T-cell (primary cell): Measurements from ENCODE around the gene PLA2G4C. TPM values are rescaled to one million over a fixed set of nuclear protein-coding genes. Genes with fewer than 3 reads are reported as not detected.

Source experiments
- ATAC-seq, 4 experiments: fragments of 200-7000 bp in 3 of 4; fragments of 150-1000 bp in 1 of 4; cut with Tn5 transposase; replicated peaks in 1 of 4; 1 replicate in 3 of 4; 2 replicates in 1 of 4; pipeline ENCODE4 v1.10.0; 2021; ENCODE audit warnings: moderate library complexity in 3 of 4, mild to moderate bottlenecking in 2 of 4, moderate number of reproducible peaks in 1 of 4
- CTCF ChIA-PET, 2 donors: fragments of 300-600 bp; sonication (Branson Sonifier 250); formaldehyde crosslinking; loops; one replicate each; lab custom pipeline; 2022; ENCODE audit warnings: antibody characterized with exemption in 2 of 2; lab: Charles Lee
- POLR2A ChIA-PET, 2 donors: fragments of 300-600 bp; sonication (Branson Sonifier 250); formaldehyde crosslinking; loops; one replicate each; lab custom pipeline; 2022; ENCODE audit warnings: antibody characterized with exemption in 2 of 2; lab: Charles Lee
- DNase-seq, 35 experiments: peaks; one replicate each; pipeline versions ENCODE4 v3.0.0 to v3.0.0-alpha.2; 2013 to 2023
- H3K27ac ChIP-seq: one replicate; pipeline ENCODE4 v1.5.1; 2013; ENCODE audit warnings: low read length
- H3K27me3 ChIP-seq, 2 experiments: replicated peaks in 1 of 2; 1 replicate in 1 of 2; 2 replicates in 1 of 2; pipeline versions ENCODE4 v1.6.1 to v1.7.0; 2013; ENCODE audit warnings: low read length in 1 of 2, mixed read lengths in 1 of 2; ENCODE audit not compliant: control insufficient read depth in 2 of 2, insufficient read depth in 2 of 2; ENCODE audit errors: extremely low read depth in 1 of 2
- H3K36me3 ChIP-seq, 2 donors: 1 replicate in 1 of 2; 2 replicates in 1 of 2; pipeline versions ENCODE4 v1.6.1 to v1.7.0; 2013; ENCODE audit warnings: low read length in 1 of 2; ENCODE audit not compliant: control insufficient read depth in 2 of 2, insufficient read depth in 1 of 2; ENCODE audit errors: extremely low read depth in 1 of 2
- H3K4me1 ChIP-seq, 2 experiments: 1 replicate in 1 of 2; 2 replicates in 1 of 2; pipeline versions ENCODE4 v1.6.1 to v1.7.0; 2013; ENCODE audit warnings: low read length in 2 of 2, mixed read lengths in 1 of 2; ENCODE audit not compliant: insufficient read depth in 2 of 2, control insufficient read depth in 1 of 2; ENCODE audit errors: extremely low read depth in 1 of 2
- H3K4me3 ChIP-seq, 2 donors: 1 replicate in 1 of 2; 2 replicates in 1 of 2; pipeline versions ENCODE4 v1.5.1 to v1.7.0; 2013; ENCODE audit warnings: mild to moderate bottlenecking in 2 of 2, low read length in 1 of 2, moderate library complexity in 1 of 2; ENCODE audit not compliant: control insufficient read depth in 1 of 2; ENCODE audit errors: extremely low read depth in 1 of 2
- H3K9me3 ChIP-seq: 2 replicates; pipeline ENCODE4 v1.7.0; 2013
- H3K27ac Mint-ChIP-seq, 2 donors: one replicate each; pipeline ENCODE4 v1.8.0; 2020 to 2021; ENCODE audit warnings: mild to moderate bottlenecking in 2 of 2, mixed read lengths in 2 of 2
- H3K27me3 Mint-ChIP-seq, 2 donors: one replicate each; pipeline ENCODE4 v1.8.0; 2021 to 2022; ENCODE audit warnings: mixed read lengths in 2 of 2
- H3K36me3 Mint-ChIP-seq: one replicate; pipeline ENCODE4 v1.8.0; 2021; ENCODE audit warnings: mixed read lengths
- H3K4me1 Mint-ChIP-seq, 3 donors: one replicate each; pipeline ENCODE4 v1.8.0; 2020 to 2022; ENCODE audit warnings: mixed read lengths in 3 of 3, mild to moderate bottlenecking in 1 of 3
- H3K4me3 Mint-ChIP-seq, 3 donors: one replicate each; pipeline ENCODE4 v1.8.0; 2020 to 2022; ENCODE audit warnings: mild to moderate bottlenecking in 3 of 3, mixed read lengths in 3 of 3, moderate library complexity in 3 of 3
- H3K9me3 Mint-ChIP-seq, 3 donors: one replicate each; pipeline ENCODE4 v1.8.0; 2020 to 2022; ENCODE audit warnings: mixed read lengths in 3 of 3
- WGBS: methylation state at CpG from one replicate; pipeline ENCODE4 v1.1.5; 2013; ENCODE audit warnings: missing lambda C conversion rate; ENCODE audit not compliant: insufficient coverage; 5-methylcytosine and 5-hydroxymethylcytosine counted together
- total RNA-seq, 35 experiments: library from RNA in 6 of 35; stranded (reverse) in 6 of 35; fragments of 120-200 nt in 1 of 35; gene quantifications; one replicate each; pipeline versions ENCODE4 v1.2.1 to v1.2.4 and lab custom pipeline; 2013 to 2026

The PLA2G4C gene
- total RNA-seq: 1 to 10 TPM; 1.3 to 9.5 (median 3.4) TPM
- total RNA-seq (2013): 1.1 TPM
- total RNA-seq (lab: John Stamatoyannopoulos, UW): 0.61 to 11.4 (median 3.9) reads per million in 29 experiments

DNA sequence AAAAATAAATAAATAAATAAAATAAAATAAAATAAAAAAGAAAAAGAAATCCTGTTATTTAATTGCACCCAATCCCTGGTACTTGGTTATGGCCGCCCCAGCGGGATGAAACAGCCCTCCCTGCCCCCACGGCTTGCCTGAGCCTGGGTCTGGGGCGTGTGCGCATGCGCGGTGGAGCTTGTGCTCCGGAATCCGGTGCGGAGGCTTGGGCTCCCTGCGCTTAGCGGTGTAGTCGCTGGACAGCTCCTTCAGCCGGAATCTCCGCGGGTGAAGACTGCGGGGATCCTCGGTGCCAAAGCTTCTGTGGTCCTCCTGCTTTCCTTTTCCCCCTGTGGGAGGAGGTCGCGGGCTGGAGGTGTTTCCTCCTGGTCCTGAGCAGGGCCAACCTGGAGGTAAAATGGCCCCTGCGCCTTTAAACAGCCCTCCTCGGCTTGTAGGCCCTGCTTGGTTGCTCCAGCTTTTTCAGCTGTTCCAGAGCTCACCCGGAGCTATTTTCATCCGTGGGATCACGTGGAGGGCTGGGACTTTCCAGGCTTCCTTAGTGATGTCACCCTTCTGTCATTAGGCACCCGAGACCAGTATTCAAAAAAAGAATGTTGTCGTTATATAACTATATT is at the start of gene PLA2G4C:
Gene PLA2G4C, minus strand, starts transcription at position 468 of the 617 bp plus-strand sequence. CDS start 4,288 bp downstream, outside the sequence.
- Histone ChIP-seq H3K9me3 (no peaks in the 10 kb centered on the region), H3K27ac (peak within 1 kb of the TSS; percentile 66), H3K4me3 (peak within 1 kb of the TSS; percentile 65 to 73), H3K4me1 (peaks cover 0 to 21% of the 10 kb centered on the region in 2 experiments), H3K36me3 (peaks cover 0 to 2% of the 10 kb centered on the region in 2 donors), H3K27me3 (peaks cover 0 to 13% of the 10 kb centered on the region in 2 experiments)
- Mint-ChIP-seq H3K27me3 (no peaks in the 10 kb centered on the region), H3K4me3 (peak within 1 kb of the TSS; percentile 78 to 81 (median 80)), H3K36me3 (peaks cover 4% of the 10 kb centered on the region), H3K9me3 (no peaks in the 10 kb centered on the region), H3K4me1 (peaks cover 10 to 15% (median 12%) of the 10 kb centered on the region in 3 donors), H3K27ac (peak within 1 kb of the TSS; percentile 67 to 83)
- ChIA-PET POLR2A (interaction anchor here in 1 of 2 donors (0.5 kb wide), 1 partner anchor 882 kb away, joined by 3 read pairs; no protein-coding TSS in a partner anchor), CTCF (interaction anchor here (0.5 to 1.5 kb wide), 4 partner anchors 8 to 150 kb away, joined by 3 to 4 read pairs (median 4); no protein-coding TSS in a partner anchor)
- ATAC-seq (peak; percentile 76 to 92 (median 84)), DNase-seq (peak; percentile 54 to 90 (median 73))
- WGBS: under 1% methylated on average over 23 of the region's 27 CpGs

GRCh38 chr19:48158210-48158790 is 47.7 kb upstream of the PLA2G4C start:
- ATAC-seq: no peak
- 97% methylated on average over 7 of the region's 12 CpGs for WGBS
- H3K4me3 Mint-ChIP-seq: no peak overlapping the region
- H3K27me3 Mint-ChIP-seq: no peaks in the 10 kb centered on the region
- H3K4me1 ChIP-seq: no peaks in the 10 kb centered on the region
- peaks cover 10 to 50% of the 10 kb centered on the region in 2 donors for H3K36me3 ChIP-seq
- no peak overlapping the region for H3K4me3 ChIP-seq
- ChIA-PET POLR2A (interaction anchor here in 1 of 2 donors (0.7 kb wide), 1 partner anchor 33 kb away, joined by 3 read pairs; no protein-coding TSS in a partner anchor), CTCF (no interaction called here)
- no peaks in the 10 kb centered on the region for H3K27me3 ChIP-seq
- H3K27ac ChIP-seq: no peak overlapping the region
- no peak for DNase-seq
- H3K27ac Mint-ChIP-seq: no peak overlapping the region
- H3K36me3 Mint-ChIP-seq: peaks cover 47% of the 10 kb centered on the region
- H3K9me3 Mint-ChIP-seq: no peaks in the 10 kb centered on the region
- H3K9me3 ChIP-seq: no peaks in the 10 kb centered on the region
- no peaks in the 10 kb centered on the region for H3K4me1 Mint-ChIP-seq

DNA sequence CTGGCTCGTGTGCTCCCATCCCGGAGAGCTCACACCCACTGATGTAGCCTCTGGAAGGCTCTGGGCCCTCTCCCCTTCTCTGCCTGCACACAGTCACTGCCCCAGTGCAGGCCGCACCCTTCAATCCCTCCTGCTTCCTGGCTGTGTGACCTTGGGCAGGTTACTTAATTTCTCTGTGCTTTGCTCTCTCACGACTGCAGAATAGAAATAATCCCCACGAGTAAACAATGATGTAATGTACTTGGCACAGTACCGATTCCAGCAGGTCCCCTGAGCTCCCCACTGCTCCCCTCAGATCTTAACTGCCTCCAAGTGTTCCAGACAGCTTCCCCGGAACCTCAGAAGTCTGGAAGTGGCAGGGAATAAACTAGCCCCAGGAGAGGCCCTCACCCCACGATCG is 43.4 kb upstream of the PLA2G4C start:
- no peaks in the 10 kb centered on the region for H3K27me3 Mint-ChIP-seq
- DNase-seq (no peak), ATAC-seq (no peak)
- no peak overlapping the region for H3K27ac Mint-ChIP-seq
- Histone ChIP-seq H3K27ac (no peak overlapping the region), H3K4me3 (no peak overlapping the region), H3K9me3 (no peaks in the 10 kb centered on the region), H3K36me3 (peaks cover 9 to 34% of the 10 kb centered on the region in 2 donors), H3K27me3 (no peaks in the 10 kb centered on the region), H3K4me1 (no peaks in the 10 kb centered on the region)
- no peaks in the 10 kb centered on the region for H3K9me3 Mint-ChIP-seq
- peaks cover 47% of the 10 kb centered on the region for H3K36me3 Mint-ChIP-seq
- no peak overlapping the region for H3K4me3 Mint-ChIP-seq
- H3K4me1 Mint-ChIP-seq: peaks cover 0 to 2% (median 0%) of the 10 kb centered on the region in 3 donors
- CTCF ChIA-PET: interaction anchor here (1.0 to 1.2 kb wide), 2 partner anchors 16 to 191 kb away, joined by 5 to 10 read pairs; no protein-coding TSS in a partner anchor
- POLR2A ChIA-PET: no interaction called here
- 96% methylated on average over 8 of the region's 9 CpGs for WGBS

GRCh38 chr19:48152551-48152950 is 41.9 kb upstream of the PLA2G4C start:
- WGBS: 75% methylated on average over 2 of the region's 8 CpGs
- H3K27ac ChIP-seq: no peak overlapping the region
- Mint-ChIP-seq H3K36me3 (peaks cover 44% of the 10 kb centered on the region), H3K4me3 (no peak overlapping the region), H3K4me1 (peaks cover 0 to 2% (median 0%) of the 10 kb centered on the region in 3 donors), H3K27ac (no peak overlapping the region), H3K27me3 (no peaks in the 10 kb centered on the region), H3K9me3 (no peaks in the 10 kb centered on the region)
- no peak overlapping the region for H3K4me3 ChIP-seq
- POLR2A ChIA-PET: no interaction called here
- H3K4me1 ChIP-seq: no peaks in the 10 kb centered on the region
- DNase-seq (peak in 34 of 35 experiments; percentile 15 to 73 (median 56)), ATAC-seq (peak; percentile 37 to 50 (median 44))
- H3K9me3 ChIP-seq: no peaks in the 10 kb centered on the region
- H3K27me3 ChIP-seq: no peaks in the 10 kb centered on the region
- peaks cover 9 to 32% of the 10 kb centered on the region in 2 donors for H3K36me3 ChIP-seq
- CTCF ChIA-PET: interaction anchor here (1.2 to 1.9 kb wide), 2 partner anchors 189 kb away, joined by 5 to 6 read pairs; no protein-coding TSS in a partner anchor

DNA sequence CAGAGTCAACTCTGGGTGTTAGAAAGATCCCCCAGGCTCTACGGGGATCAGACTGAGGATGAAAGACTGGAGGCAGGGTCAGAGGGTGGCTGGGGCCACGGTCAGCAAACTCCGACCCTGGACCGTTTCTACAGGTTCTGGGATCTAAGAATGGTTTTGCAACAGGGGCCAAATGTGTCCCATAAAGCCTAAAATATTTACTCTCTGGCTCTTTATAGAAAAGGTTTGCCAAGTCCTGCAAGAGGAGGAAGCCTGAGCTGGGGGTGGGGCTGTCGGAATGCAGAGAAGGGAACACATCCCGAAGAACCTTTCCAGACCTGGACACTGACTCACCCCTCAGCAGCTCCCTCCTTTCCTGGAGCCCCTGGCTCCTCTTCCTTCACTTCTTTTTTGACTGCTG is 38.8 kb upstream of the PLA2G4C start:
- POLR2A ChIA-PET: no interaction called here

DNA sequence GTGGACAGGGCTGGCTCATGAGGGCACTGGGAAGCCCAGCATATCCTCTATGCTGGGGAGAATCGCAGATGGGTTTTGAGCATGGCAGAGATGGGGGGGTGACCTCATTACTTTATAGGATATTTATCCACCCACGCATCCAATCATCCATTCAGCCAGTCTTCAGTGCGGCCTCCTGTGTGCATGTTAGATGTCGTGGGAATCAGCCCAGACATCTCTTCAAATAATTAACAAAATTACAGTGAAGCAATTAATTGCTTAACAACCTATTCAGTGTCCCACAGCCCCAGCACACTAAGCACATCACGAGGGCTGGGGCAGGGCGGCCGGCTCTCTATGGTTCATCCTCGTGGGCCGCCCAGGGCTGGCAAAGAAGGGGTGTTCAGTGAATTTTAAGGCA is 38.0 kb upstream of the PLA2G4C start:
- POLR2A ChIA-PET: interaction anchor here in 1 of 2 donors (0.7 kb wide), 1 partner anchor 97 kb away, joined by 3 read pairs; no protein-coding TSS in a partner anchor
- H3K27ac ChIP-seq: no peak overlapping the region
- Mint-ChIP-seq H3K27me3 (no peaks in the 10 kb centered on the region), H3K4me1 (peaks cover 0 to 2% (median 0%) of the 10 kb centered on the region in 3 donors), H3K4me3 (no peak overlapping the region), H3K36me3 (peaks cover 39% of the 10 kb centered on the region), H3K9me3 (no peaks in the 10 kb centered on the region), H3K27ac (no peak overlapping the region)
- H3K36me3 ChIP-seq: peaks cover 14 to 45% of the 10 kb centered on the region in 2 donors
- H3K9me3 ChIP-seq: no peaks in the 10 kb centered on the region
- DNase-seq: no peak
- H3K27me3 ChIP-seq: no peaks in the 10 kb centered on the region
- H3K4me3 ChIP-seq: no peak overlapping the region
- CTCF ChIA-PET: no interaction called here
- WGBS: 100% methylated on average over 3 of the region's 9 CpGs
- H3K4me1 ChIP-seq: no peaks in the 10 kb centered on the region
- ATAC-seq: no peak

More for the DNA sequence above, 38.8 kb upstream of the PLA2G4C start:
- H3K27ac ChIP-seq: no peak overlapping the region
- H3K9me3 ChIP-seq: no peaks in the 10 kb centered on the region
- no peaks in the 10 kb centered on the region for H3K9me3 Mint-ChIP-seq
- CTCF ChIA-PET: interaction anchor here in 1 of 2 donors (0.7 kb wide), 1 partner anchor 8 kb away, joined by 4 read pairs; no protein-coding TSS in a partner anchor
- peaks cover 0 to 2% (median 0%) of the 10 kb centered on the region in 3 donors for H3K4me1 Mint-ChIP-seq
- 83% methylated on average over 1 of the region's 6 CpGs for WGBS
- no peaks in the 10 kb centered on the region for H3K27me3 Mint-ChIP-seq
- no peak overlapping the region for H3K4me3 ChIP-seq
- ATAC-seq (no peak), DNase-seq (no peak)
- no peaks in the 10 kb centered on the region for H3K27me3 ChIP-seq
- H3K4me3 Mint-ChIP-seq: no peak overlapping the region
- peaks cover 19 to 42% of the 10 kb centered on the region in 2 donors for H3K36me3 ChIP-seq
- H3K4me1 ChIP-seq: no peaks in the 10 kb centered on the region
- peaks cover 38% of the 10 kb centered on the region for H3K36me3 Mint-ChIP-seq
- H3K27ac Mint-ChIP-seq: no peak overlapping the region
